Fibroblast of upper back skin (primary cell): ENCODE measurements around the gene NSD2.

Source experiments
- DNase-seq: peaks from one replicate; pipeline ENCODE4 v3.0.0-alpha.2; 2013

The NSD2 gene

GRCh38 chr4:1866189-1866661 is 5.0 kb upstream of the NSD2 start:
- DNase-seq: no peak

- no peak for DNase-seq
Observed at GRCh38 chr4:1868293-1868692, 2.9 kb upstream of the NSD2 start.

- DNase-seq: no peak
Observed at GRCh38 chr4:1868912-1869311, 2.3 kb upstream of the NSD2 start.

- DNase-seq: no peak
Observed at GRCh38 chr4:1869530-1870327, 1.5 kb upstream of the NSD2 start.

GRCh38 chr4:1870328-1870577 is 940 bp upstream of the NSD2 start:
- peak; percentile 75 for DNase-seq

GRCh38 chr4:1871471-1872021 is 353 bp downstream of the NSD2 start:
- DNase-seq: no peak

- peak; percentile 75 for DNase-seq
Observed at GRCh38 chr4:1872870-1873269, 1.7 kb downstream of the NSD2 start.

GRCh38 chr4:1873291-1873690 is 2.1 kb downstream of the NSD2 start:
- DNase-seq: no peak

GRCh38 chr4:1873776-1874175 is 2.6 kb downstream of the NSD2 start:
- no peak for DNase-seq

- no peak for DNase-seq
Observed at GRCh38 chr4:1874201-1874600, 3.0 kb downstream of the NSD2 start.

GRCh38 chr4:1879485-1879884 is 8.3 kb downstream of the NSD2 start:
- DNase-seq: peak; percentile 40

GRCh38 chr4:1880332-1880731 is 9.1 kb downstream of the NSD2 start:
- DNase-seq: no peak

- no peak for DNase-seq
Observed at GRCh38 chr4:1882850-1883271, 11.7 kb downstream of the NSD2 start.

- no peak for DNase-seq
Observed at GRCh38 chr4:1883583-1883982, 12.4 kb downstream of the NSD2 start.

GRCh38 chr4:1885414-1885813 is 14.2 kb downstream of the NSD2 start:
- DNase-seq: no peak

- no peak for DNase-seq
Observed at GRCh38 chr4:1887052-1887451, 15.9 kb downstream of the NSD2 start.

GRCh38 chr4:1890979-1891570 is 19.9 kb downstream of the NSD2 start:
- no peak for DNase-seq

- DNase-seq: no peak
Observed at GRCh38 chr4:1895971-1896657, 24.9 kb downstream of the NSD2 start.

GRCh38 chr4:1896658-1896991 is 25.4 kb downstream of the NSD2 start:
- DNase-seq: no peak

- no peak for DNase-seq
Observed at GRCh38 chr4:1898007-1898406, 26.8 kb downstream of the NSD2 start.

- no peak for DNase-seq
Observed at GRCh38 chr4:1898681-1899080, 27.5 kb downstream of the NSD2 start.

- DNase-seq: peak; percentile 79
Observed at GRCh38 chr4:1899149-1900086, 28.2 kb downstream of the NSD2 start.

GRCh38 chr4:1900087-1900433 is 28.9 kb downstream of the NSD2 start:
- no peak for DNase-seq
